Subcutaneous abdominal adipose tissue (tissue), 5 donors: ENCODE results near the gene DAG1.

ENCODE experiments used
- H3K27ac ChIP-seq: one replicate; pipeline ENCODE4 v1.7.0; 2013; ENCODE audit warnings: low read depth, mild to moderate bottlenecking, inconsistent platforms, low read length, moderate library complexity
- H3K27me3 ChIP-seq, 5 donors: one replicate each; pipeline ENCODE4 v1.7.0; 2013; ENCODE audit warnings: low read length in 5 of 5, inconsistent platforms in 1 of 5; ENCODE audit not compliant: control insufficient read depth in 5 of 5, insufficient read depth in 4 of 5
- H3K36me3 ChIP-seq, 5 donors: one replicate each; pipeline ENCODE4 v1.7.0; 2013; ENCODE audit warnings: low read length in 5 of 5; ENCODE audit not compliant: control insufficient read depth in 5 of 5, insufficient read depth in 5 of 5
- H3K4me1 ChIP-seq, 5 donors: one replicate each; pipeline ENCODE4 v1.7.0; 2013; ENCODE audit warnings: low read length in 5 of 5, mild to moderate bottlenecking in 3 of 5, moderate library complexity in 1 of 5; ENCODE audit not compliant: control insufficient read depth in 5 of 5, insufficient read depth in 5 of 5
- H3K4me3 ChIP-seq, 5 donors: one replicate each; pipeline ENCODE4 v1.7.0; 2013; ENCODE audit warnings: low read length in 5 of 5, low read depth in 1 of 5
- H3K9ac ChIP-seq, 5 donors: one replicate each; pipeline ENCODE4 v1.7.0; 2013; ENCODE audit warnings: low read length in 5 of 5, mild to moderate bottlenecking in 4 of 5, moderate library complexity in 3 of 5
- H3K9me3 ChIP-seq, 5 donors: one replicate each; pipeline ENCODE4 v1.7.0; 2013; ENCODE audit warnings: low read length in 5 of 5; ENCODE audit not compliant: control insufficient read depth in 5 of 5
- donor health status: healthy.
- donor health status: healthy.
- donor health status: healthy.
- donor health status: healthy.
- donor health status: healthy.

The DAG1 gene

GRCh38 chr3:49469037-49469935, 781 bp upstream of the DAG1 start:
- Histone ChIP-seq H3K27ac (peak overlapping the region; percentile 95), H3K27me3 (no peaks in the 10 kb centered on the region), H3K36me3 (no peaks in the 10 kb centered on the region), H3K9me3 (no peaks in the 10 kb centered on the region), H3K9ac (peak overlapping the region; percentile 30 to 86 (median 81)), H3K4me1 (peaks cover 5 to 31% (median 27%) of the 10 kb centered on the region in 5 donors), H3K4me3 (peak overlapping the region; percentile 62 to 85 (median 68))

GRCh38 chr3:49470714-49471420, 800 bp downstream of the DAG1 start:
- Histone ChIP-seq H3K4me3 (peak overlapping the region; percentile 74 to 85 (median 79)), H3K36me3 (no peaks in the 10 kb centered on the region), H3K4me1 (peaks cover 5 to 31% (median 27%) of the 10 kb centered on the region in 5 donors), H3K9me3 (no peaks in the 10 kb centered on the region), H3K9ac (peak overlapping the region; percentile 21 to 96 (median 83)), H3K27ac (peak overlapping the region; percentile 72), H3K27me3 (no peaks in the 10 kb centered on the region)

GRCh38 chr3:49471856-49472495, 1.9 kb downstream of the DAG1 start:
- no peak overlapping the region for H3K4me3 ChIP-seq
- H3K27ac ChIP-seq: no peak overlapping the region
- no peaks in the 10 kb centered on the region for H3K36me3 ChIP-seq
- no peaks in the 10 kb centered on the region for H3K9me3 ChIP-seq
- H3K9ac ChIP-seq: peak overlapping the region in 2 of 5 donors; percentile 83 to 96
- H3K4me1 ChIP-seq: peaks cover 5 to 33% (median 31%) of the 10 kb centered on the region in 5 donors
- no peaks in the 10 kb centered on the region for H3K27me3 ChIP-seq

GRCh38 chr3:49476563-49476962, 6.5 kb downstream of the DAG1 start:
- no peak overlapping the region for H3K27ac ChIP-seq
- peaks cover 0 to 12% (median 5%) of the 10 kb centered on the region in 5 donors for H3K36me3 ChIP-seq
- no peak overlapping the region for H3K4me3 ChIP-seq
- no peaks in the 10 kb centered on the region for H3K27me3 ChIP-seq
- H3K4me1 ChIP-seq: peaks cover 0 to 13% (median 7%) of the 10 kb centered on the region in 5 donors
- H3K9ac ChIP-seq: no peak overlapping the region
- H3K9me3 ChIP-seq: no peaks in the 10 kb centered on the region

GRCh38 chr3:49482766-49483165, 12.7 kb downstream of the DAG1 start:
- Histone ChIP-seq H3K4me1 (peaks cover 0 to 16% (median 6%) of the 10 kb centered on the region in 5 donors), H3K9me3 (no peaks in the 10 kb centered on the region), H3K27me3 (no peaks in the 10 kb centered on the region), H3K9ac (peak overlapping the region in 2 of 5 donors; percentile 41 to 57), H3K4me3 (no peak overlapping the region), H3K36me3 (peaks cover 0 to 10% (median 4%) of the 10 kb centered on the region in 5 donors), H3K27ac (no peak overlapping the region)

- Histone ChIP-seq H3K9me3 (no peaks in the 10 kb centered on the region), H3K36me3 (peaks cover 0 to 13% (median 7%) of the 10 kb centered on the region in 5 donors), H3K9ac (no peak overlapping the region), H3K4me1 (peaks cover 0 to 16% (median 6%) of the 10 kb centered on the region in 5 donors), H3K4me3 (no peak overlapping the region), H3K27ac (no peak overlapping the region), H3K27me3 (no peaks in the 10 kb centered on the region)
These were observed 14.4 kb downstream of the DAG1 start for GRCh38 chr3:49484471-49484870.

- no peaks in the 10 kb centered on the region for H3K9me3 ChIP-seq
- no peak overlapping the region for H3K9ac ChIP-seq
- no peak overlapping the region for H3K27ac ChIP-seq
- H3K36me3 ChIP-seq: peaks cover 0 to 19% (median 6%) of the 10 kb centered on the region in 5 donors
- H3K27me3 ChIP-seq: no peaks in the 10 kb centered on the region
- peaks cover 0 to 14% (median 12%) of the 10 kb centered on the region in 5 donors for H3K4me1 ChIP-seq
- no peak overlapping the region for H3K4me3 ChIP-seq
These were observed 19.2 kb downstream of the DAG1 start for GRCh38 chr3:49489247-49489646.

- H3K27ac ChIP-seq: no peak overlapping the region
- H3K4me3 ChIP-seq: no peak overlapping the region
- H3K27me3 ChIP-seq: no peaks in the 10 kb centered on the region
- no peak overlapping the region for H3K9ac ChIP-seq
- peaks cover 0 to 18% (median 6%) of the 10 kb centered on the region in 5 donors for H3K36me3 ChIP-seq
- no peaks in the 10 kb centered on the region for H3K9me3 ChIP-seq
- peaks cover 0 to 11% (median 5%) of the 10 kb centered on the region in 5 donors for H3K4me1 ChIP-seq
These were observed 22.9 kb downstream of the DAG1 start for GRCh38 chr3:49492969-49493368.

- Histone ChIP-seq H3K9me3 (no peaks in the 10 kb centered on the region), H3K9ac (no peak overlapping the region), H3K27me3 (no peaks in the 10 kb centered on the region), H3K27ac (no peak overlapping the region), H3K4me1 (peaks cover 0 to 11% (median 5%) of the 10 kb centered on the region in 5 donors), H3K4me3 (no peak overlapping the region), H3K36me3 (peaks cover 0 to 9% (median 6%) of the 10 kb centered on the region in 5 donors)
These were observed 23.8 kb downstream of the DAG1 start for GRCh38 chr3:49493901-49494300.
